ENCODE data around the gene SEMA5B.
A peak's percentile ranks its signal among the peaks of the same experiment; 100 is the strongest.

Gene SEMA5B

GRCh38 chr3:122932251-122932967 lies 95.2 kb downstream of the SEMA5B start:
- H4K91ac ChIP-seq (ENCODE audit: low read depth, low read length): no peak overlapping the region
- no peak overlapping the region for H3K14ac ChIP-seq (ENCODE audit: low read length)
- H3K36me3 ChIP-seq (ENCODE audit: control insufficient read depth in 1 of 2, insufficient read depth in 2 of 2, low read length in 2 of 2): no peaks in the 10 kb centered on the region
- H3K9ac ChIP-seq (ENCODE audit: low read length): no peak overlapping the region
- H3K4me2 ChIP-seq (ENCODE audit: low read length): no peak overlapping the region
- no peak overlapping the region for H3K23ac ChIP-seq (ENCODE audit: low read length)
- no peak overlapping the region for H3K4ac ChIP-seq (ENCODE audit: low read depth, low read length)
- peak; percentile 83 to 89 for DNase-seq
- H3K18ac ChIP-seq (ENCODE audit: low read length): no peak overlapping the region
- H3K79me2 ChIP-seq (ENCODE audit: control insufficient read depth, insufficient read depth, low read length, poor library complexity): no peaks in the 10 kb centered on the region
- no peak overlapping the region for H2AK5ac ChIP-seq (ENCODE audit: low read length)
- no peak overlapping the region for H2BK120ac ChIP-seq (ENCODE audit: insufficient read depth, low read length, poor library complexity)
- H2AFZ ChIP-seq (ENCODE audit: insufficient read depth, low read length, poor library complexity): no peak overlapping the region
- no peak overlapping the region for H4K12ac ChIP-seq (ENCODE audit: low read depth, low read length)
- no peak overlapping the region for H4K8ac ChIP-seq (ENCODE audit: low read depth, low read length)
- no peaks in the 10 kb centered on the region for H3K4me1 ChIP-seq (ENCODE audit: control insufficient read depth in 1 of 2, insufficient read depth in 2 of 2, low read length in 2 of 2)
- H2BK12ac ChIP-seq (ENCODE audit: low read length): no peak overlapping the region
- H2BK5ac ChIP-seq (ENCODE audit: low read depth, low read length, poor library complexity): no peak overlapping the region
- H3K79me1 ChIP-seq (ENCODE audit: low read length): no peaks in the 10 kb centered on the region
- no peaks in the 10 kb centered on the region for H3K27me3 ChIP-seq (ENCODE audit: insufficient read depth, low read length)
- WGBS (ENCODE audit: extremely low coverage, insufficient coverage, insufficient read length): no CpG with 5 or more reads among the region's 5 CpGs
- H3K9me3 ChIP-seq (ENCODE audit: insufficient read depth, low read depth, low read length): no peaks in the 10 kb centered on the region
- H3K27ac ChIP-seq (ENCODE audit: low read depth, low read length): no peak overlapping the region
- H3K4me3 ChIP-seq (ENCODE audit: low read depth, low read length): no peak overlapping the region

GRCh38 chr3:122931636-122932035 lies 95.9 kb downstream of the SEMA5B start:
- Histone ChIP-seq H2BK5ac (ENCODE audit: low read depth, low read length, poor library complexity) (no peak overlapping the region), H3K18ac (ENCODE audit: low read length) (no peak overlapping the region), H2BK12ac (ENCODE audit: low read length) (no peak overlapping the region), H3K4me2 (ENCODE audit: low read length) (no peak overlapping the region), H3K4me3 (ENCODE audit: low read depth, low read length) (no peak overlapping the region), H3K27ac (ENCODE audit: low read depth, low read length) (no peak overlapping the region), H3K9ac (ENCODE audit: low read length) (no peak overlapping the region), H3K79me2 (ENCODE audit: control insufficient read depth, insufficient read depth, low read length, poor library complexity) (no peaks in the 10 kb centered on the region), H4K8ac (ENCODE audit: low read depth, low read length) (no peak overlapping the region), H2AFZ (ENCODE audit: insufficient read depth, low read length, poor library complexity) (no peak overlapping the region), H2AK5ac (ENCODE audit: low read length) (no peak overlapping the region), H3K36me3 (ENCODE audit: control insufficient read depth in 1 of 2, insufficient read depth in 2 of 2, low read length in 2 of 2) (no peaks in the 10 kb centered on the region), H3K4ac (ENCODE audit: low read depth, low read length) (no peak overlapping the region), H3K9me3 (ENCODE audit: insufficient read depth, low read depth, low read length) (no peaks in the 10 kb centered on the region), H4K91ac (ENCODE audit: low read depth, low read length) (no peak overlapping the region), H4K12ac (ENCODE audit: low read depth, low read length) (no peak overlapping the region), H3K4me1 (ENCODE audit: control insufficient read depth in 1 of 2, insufficient read depth in 2 of 2, low read length in 2 of 2) (no peaks in the 10 kb centered on the region), H3K14ac (ENCODE audit: low read length) (no peak overlapping the region), H2BK120ac (ENCODE audit: insufficient read depth, low read length, poor library complexity) (no peak overlapping the region), H3K23ac (ENCODE audit: low read length) (no peak overlapping the region), H3K27me3 (ENCODE audit: insufficient read depth, low read length) (no peaks in the 10 kb centered on the region), H3K79me1 (ENCODE audit: low read length) (no peaks in the 10 kb centered on the region)
- DNase-seq: peak; percentile 92 to 97
- no CpG with 5 or more reads among the region's 4 CpGs for WGBS (ENCODE audit: extremely low coverage, insufficient coverage, insufficient read length)

- Histone ChIP-seq H2BK5ac (ENCODE audit: low read depth, low read length, poor library complexity) (no peak overlapping the region), H4K8ac (ENCODE audit: low read depth, low read length) (no peak overlapping the region), H2BK12ac (ENCODE audit: low read length) (no peak overlapping the region), H3K4me3 (ENCODE audit: low read depth, low read length) (no peak overlapping the region), H3K79me2 (ENCODE audit: control insufficient read depth, insufficient read depth, low read length, poor library complexity) (no peaks in the 10 kb centered on the region), H3K9me3 (ENCODE audit: insufficient read depth, low read depth, low read length) (no peaks in the 10 kb centered on the region), H3K18ac (ENCODE audit: low read length) (no peak overlapping the region), H2AFZ (ENCODE audit: insufficient read depth, low read length, poor library complexity) (no peak overlapping the region), H3K4ac (ENCODE audit: low read depth, low read length) (no peak overlapping the region), H3K4me2 (ENCODE audit: low read length) (no peak overlapping the region), H3K36me3 (ENCODE audit: control insufficient read depth in 1 of 2, insufficient read depth in 2 of 2, low read length in 2 of 2) (no peaks in the 10 kb centered on the region), H2BK120ac (ENCODE audit: insufficient read depth, low read length, poor library complexity) (no peak overlapping the region), H3K14ac (ENCODE audit: low read length) (no peak overlapping the region), H3K4me1 (ENCODE audit: control insufficient read depth in 1 of 2, insufficient read depth in 2 of 2, low read length in 2 of 2) (no peaks in the 10 kb centered on the region), H4K91ac (ENCODE audit: low read depth, low read length) (no peak overlapping the region), H3K27ac (ENCODE audit: low read depth, low read length) (no peak overlapping the region), H3K27me3 (ENCODE audit: insufficient read depth, low read length) (no peaks in the 10 kb centered on the region), H4K12ac (ENCODE audit: low read depth, low read length) (no peak overlapping the region), H3K23ac (ENCODE audit: low read length) (no peak overlapping the region), H3K9ac (ENCODE audit: low read length) (no peak overlapping the region), H2AK5ac (ENCODE audit: low read length) (no peak overlapping the region), H3K79me1 (ENCODE audit: low read length) (no peaks in the 10 kb centered on the region)
- WGBS (ENCODE audit: extremely low coverage, insufficient coverage, insufficient read length): no CpG with 5 or more reads among the region's 14 CpGs
- no peak for DNase-seq
Observed at GRCh38 chr3:122930063-122930997, 97.2 kb downstream of the SEMA5B start.

GRCh38 chr3:122929188-122930062 lies 98.1 kb downstream of the SEMA5B start:
- Histone ChIP-seq H4K12ac (ENCODE audit: low read depth, low read length) (no peak overlapping the region), H2BK5ac (ENCODE audit: low read depth, low read length, poor library complexity) (no peak overlapping the region), H3K79me1 (ENCODE audit: low read length) (no peaks in the 10 kb centered on the region), H3K18ac (ENCODE audit: low read length) (no peak overlapping the region), H3K9ac (ENCODE audit: low read length) (no peak overlapping the region), H2BK12ac (ENCODE audit: low read length) (no peak overlapping the region), H2AK5ac (ENCODE audit: low read length) (no peak overlapping the region), H3K14ac (ENCODE audit: low read length) (no peak overlapping the region), H4K8ac (ENCODE audit: low read depth, low read length) (no peak overlapping the region), H3K36me3 (ENCODE audit: control insufficient read depth in 1 of 2, insufficient read depth in 2 of 2, low read length in 2 of 2) (no peaks in the 10 kb centered on the region), H3K4me1 (ENCODE audit: control insufficient read depth in 1 of 2, insufficient read depth in 2 of 2, low read length in 2 of 2) (no peaks in the 10 kb centered on the region), H3K9me3 (ENCODE audit: insufficient read depth, low read depth, low read length) (no peaks in the 10 kb centered on the region), H3K79me2 (ENCODE audit: control insufficient read depth, insufficient read depth, low read length, poor library complexity) (no peaks in the 10 kb centered on the region), H3K4me3 (ENCODE audit: low read depth, low read length) (no peak overlapping the region), H3K23ac (ENCODE audit: low read length) (no peak overlapping the region), H3K27me3 (ENCODE audit: insufficient read depth, low read length) (no peaks in the 10 kb centered on the region), H4K91ac (ENCODE audit: low read depth, low read length) (no peak overlapping the region), H2AFZ (ENCODE audit: insufficient read depth, low read length, poor library complexity) (no peak overlapping the region), H3K27ac (ENCODE audit: low read depth, low read length) (no peak overlapping the region), H3K4me2 (ENCODE audit: low read length) (no peak overlapping the region), H3K4ac (ENCODE audit: low read depth, low read length) (no peak overlapping the region), H2BK120ac (ENCODE audit: insufficient read depth, low read length, poor library complexity) (no peak overlapping the region)
- no CpG with 5 or more reads among the region's 12 CpGs for WGBS (ENCODE audit: extremely low coverage, insufficient coverage, insufficient read length)
- no peak for DNase-seq
